HG03103 (cell line): ENCODE data around the gene SEMA4D.

ENCODE experiments used
- ATAC-seq: cut with Tn5 transposase; IDR thresholded peaks from one replicate; pipeline ENCODE4 v1.9.1; 2021; ENCODE audit warnings: low read depth; ENCODE audit not compliant: unreplicated experiment

SEMA4D gene

GRCh38 chr9:89395931-89396710, 101.8 kb downstream of the SEMA4D start:
- no peak for ATAC-seq

- ATAC-seq: no peak
Observed at GRCh38 chr9:89394412-89394811, 103.5 kb downstream of the SEMA4D start.

- no peak for ATAC-seq
Observed at GRCh38 chr9:89391585-89391984, 106.3 kb downstream of the SEMA4D start.

GRCh38 chr9:89390578-89391116, 107.3 kb downstream of the SEMA4D start:
- no peak for ATAC-seq

- no peak for ATAC-seq
Observed at GRCh38 chr9:89390068-89390555, 107.8 kb downstream of the SEMA4D start.

GRCh38 chr9:89388868-89389177, 109.1 kb downstream of the SEMA4D start:
- ATAC-seq: no peak

GRCh38 chr9:89388084-89388867, 109.6 kb downstream of the SEMA4D start:
- ATAC-seq: no peak

GRCh38 chr9:89387197-89387849, 110.6 kb downstream of the SEMA4D start:
- ATAC-seq: no peak

- no peak for ATAC-seq
Observed at GRCh38 chr9:89386797-89387196, 111.1 kb downstream of the SEMA4D start.

- no peak for ATAC-seq
Observed at GRCh38 chr9:89386206-89386605, 111.7 kb downstream of the SEMA4D start.

- no peak for ATAC-seq
Observed at GRCh38 chr9:89384783-89385182, 113.1 kb downstream of the SEMA4D start.

- ATAC-seq: no peak
Observed at GRCh38 chr9:89383721-89384300, 114.1 kb downstream of the SEMA4D start.

- no peak for ATAC-seq
Observed at GRCh38 chr9:89383030-89383720, 114.7 kb downstream of the SEMA4D start.

GRCh38 chr9:89382026-89382986, 115.6 kb downstream of the SEMA4D start:
- ATAC-seq: no peak

- no peak for ATAC-seq
Observed at GRCh38 chr9:89381308-89381609, 116.7 kb downstream of the SEMA4D start.

GRCh38 chr9:89380437-89381307, 117.2 kb downstream of the SEMA4D start:
- no peak for ATAC-seq

GRCh38 chr9:89379508-89380115, 118.3 kb downstream of the SEMA4D start:
- no peak for ATAC-seq

- ATAC-seq: no peak
Observed at GRCh38 chr9:89379031-89379430, 118.9 kb downstream of the SEMA4D start.
